Astrocyte of the spinal cord (primary cell): ENCODE data around the gene PRDM16.

Source experiments
- DNase-seq: peaks from one replicate; pipeline ENCODE4 v3.0.0; 2011; ENCODE audit warnings: low read depth, low spot score
- H3K4me3 ChIP-seq: 2 replicates; pipeline ENCODE4 v1.5.1; 2011; ENCODE audit warnings: low read depth, mild to moderate bottlenecking, low read length, moderate library complexity
- in situ Hi-C: cut with HindIII; loops from 2 replicates; pipeline ENCODE4 v1.10.0; 2017; ENCODE audit warnings: low sequenced_read_pairs
- TF ChIP-seq, protein P1 (sequence below): IDR thresholded peaks from 2 replicates; pipeline ENCODE4 v1.5.1; 2012; ENCODE audit warnings: low read depth, mild to moderate bottlenecking, low read length, inconsistent platforms

PRDM16 gene

DNA sequence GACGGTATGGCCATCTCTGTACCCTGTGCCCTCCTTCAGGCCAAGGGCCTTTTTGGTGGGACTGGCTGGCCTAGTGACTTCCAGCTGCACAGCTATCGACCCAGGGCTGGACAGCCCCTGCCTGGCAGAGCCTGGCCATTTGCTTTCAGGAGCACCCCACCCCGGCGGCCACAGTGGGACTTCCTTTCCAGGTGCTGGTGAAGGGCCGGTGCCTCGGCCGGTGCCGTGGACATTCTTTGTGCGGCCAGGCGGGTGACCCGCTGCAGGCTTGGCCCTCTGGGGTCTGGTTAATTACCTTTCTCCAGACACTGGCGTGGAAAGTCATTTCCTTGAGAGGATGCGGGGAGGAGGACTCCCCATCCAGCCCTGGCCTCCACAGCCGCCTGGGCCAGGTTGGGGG, 50.1 kb downstream of the PRDM16 start:
- DNase-seq: no peak
- TF ChIP-seq, protein P1, sequence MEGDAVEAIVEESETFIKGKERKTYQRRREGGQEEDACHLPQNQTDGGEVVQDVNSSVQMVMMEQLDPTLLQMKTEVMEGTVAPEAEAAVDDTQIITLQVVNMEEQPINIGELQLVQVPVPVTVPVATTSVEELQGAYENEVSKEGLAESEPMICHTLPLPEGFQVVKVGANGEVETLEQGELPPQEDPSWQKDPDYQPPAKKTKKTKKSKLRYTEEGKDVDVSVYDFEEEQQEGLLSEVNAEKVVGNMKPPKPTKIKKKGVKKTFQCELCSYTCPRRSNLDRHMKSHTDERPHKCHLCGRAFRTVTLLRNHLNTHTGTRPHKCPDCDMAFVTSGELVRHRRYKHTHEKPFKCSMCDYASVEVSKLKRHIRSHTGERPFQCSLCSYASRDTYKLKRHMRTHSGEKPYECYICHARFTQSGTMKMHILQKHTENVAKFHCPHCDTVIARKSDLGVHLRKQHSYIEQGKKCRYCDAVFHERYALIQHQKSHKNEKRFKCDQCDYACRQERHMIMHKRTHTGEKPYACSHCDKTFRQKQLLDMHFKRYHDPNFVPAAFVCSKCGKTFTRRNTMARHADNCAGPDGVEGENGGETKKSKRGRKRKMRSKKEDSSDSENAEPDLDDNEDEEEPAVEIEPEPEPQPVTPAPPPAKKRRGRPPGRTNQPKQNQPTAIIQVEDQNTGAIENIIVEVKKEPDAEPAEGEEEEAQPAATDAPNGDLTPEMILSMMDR: no peak
- in situ Hi-C loops: no loop called here
- H3K4me3 ChIP-seq: no peak overlapping the region

DNA sequence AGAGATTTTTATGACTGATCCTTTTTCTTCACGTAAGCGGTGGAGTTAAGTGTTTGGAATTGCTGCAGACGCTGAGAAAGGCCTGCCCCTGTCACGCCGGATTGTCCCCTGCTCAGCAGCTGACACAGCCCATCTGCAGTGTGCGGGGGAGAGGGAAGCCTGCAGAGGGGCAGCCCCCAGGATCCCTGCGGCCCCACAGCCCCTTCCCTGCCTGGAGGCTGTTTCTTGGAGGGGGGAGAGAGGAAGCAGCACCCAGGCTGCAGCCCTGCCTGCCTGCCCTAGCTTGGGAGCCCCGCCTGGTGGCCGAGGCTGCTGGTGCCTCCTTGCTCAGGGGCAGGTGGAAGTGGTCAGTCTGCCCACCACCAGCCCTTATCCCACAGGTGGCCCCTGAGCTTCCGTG, 50.7 kb downstream of the PRDM16 start:
- in situ Hi-C loops: no loop called here
- no peak overlapping the region for H3K4me3 ChIP-seq

DNA sequence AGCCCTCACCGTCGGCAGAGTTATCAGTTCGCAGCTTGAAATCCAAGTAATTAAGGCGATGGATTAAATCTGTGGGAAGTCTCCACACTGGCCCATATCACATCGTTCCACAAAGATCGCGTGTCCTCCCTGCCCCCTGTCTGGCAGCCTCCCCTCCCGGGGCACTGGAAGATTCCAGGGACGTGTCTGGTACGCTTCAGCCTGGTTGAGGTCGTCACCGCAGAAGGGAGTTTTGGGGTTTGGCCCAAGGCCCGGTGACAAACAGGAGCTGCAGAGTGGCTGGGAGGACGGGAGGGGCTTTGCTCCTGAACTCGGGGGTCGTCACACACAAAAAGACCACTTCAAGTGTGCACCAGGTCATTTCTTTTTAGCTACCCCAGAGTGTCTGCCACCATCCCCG, 51.1 kb downstream of the PRDM16 start:
- no peak overlapping the region for H3K4me3 ChIP-seq
- in situ Hi-C loops: no loop called here
- no peak for DNase-seq
- TF ChIP-seq, protein P1: no peak

More for the DNA sequence above, 50.7 kb downstream of the PRDM16 start:
- TF ChIP-seq, protein P1: no peak
- DNase-seq: no peak

DNA sequence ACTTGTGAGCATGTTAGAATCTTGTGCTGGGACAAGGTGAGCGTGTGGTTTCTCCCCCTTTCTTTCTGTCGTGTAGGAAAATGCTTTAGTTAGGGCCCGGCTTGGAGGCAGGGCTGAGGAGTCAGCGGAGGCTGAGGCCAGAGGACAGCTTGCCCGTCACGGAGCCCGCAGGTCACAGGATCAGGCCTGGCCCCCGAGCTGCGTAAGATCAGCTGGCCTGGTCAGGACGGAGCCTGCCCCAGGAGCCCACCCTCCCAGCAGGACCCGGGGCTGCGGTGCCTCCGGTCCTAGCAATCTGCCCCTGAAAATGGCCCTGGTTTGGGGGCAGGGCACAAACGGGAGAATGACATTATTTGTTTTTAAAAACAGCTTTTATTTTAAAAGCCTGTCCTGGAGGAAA, 52.0 kb downstream of the PRDM16 start:
- DNase-seq: no peak
- no peak overlapping the region for H3K4me3 ChIP-seq
- in situ Hi-C loops: no loop called here
- TF ChIP-seq, protein P1: no peak

DNA sequence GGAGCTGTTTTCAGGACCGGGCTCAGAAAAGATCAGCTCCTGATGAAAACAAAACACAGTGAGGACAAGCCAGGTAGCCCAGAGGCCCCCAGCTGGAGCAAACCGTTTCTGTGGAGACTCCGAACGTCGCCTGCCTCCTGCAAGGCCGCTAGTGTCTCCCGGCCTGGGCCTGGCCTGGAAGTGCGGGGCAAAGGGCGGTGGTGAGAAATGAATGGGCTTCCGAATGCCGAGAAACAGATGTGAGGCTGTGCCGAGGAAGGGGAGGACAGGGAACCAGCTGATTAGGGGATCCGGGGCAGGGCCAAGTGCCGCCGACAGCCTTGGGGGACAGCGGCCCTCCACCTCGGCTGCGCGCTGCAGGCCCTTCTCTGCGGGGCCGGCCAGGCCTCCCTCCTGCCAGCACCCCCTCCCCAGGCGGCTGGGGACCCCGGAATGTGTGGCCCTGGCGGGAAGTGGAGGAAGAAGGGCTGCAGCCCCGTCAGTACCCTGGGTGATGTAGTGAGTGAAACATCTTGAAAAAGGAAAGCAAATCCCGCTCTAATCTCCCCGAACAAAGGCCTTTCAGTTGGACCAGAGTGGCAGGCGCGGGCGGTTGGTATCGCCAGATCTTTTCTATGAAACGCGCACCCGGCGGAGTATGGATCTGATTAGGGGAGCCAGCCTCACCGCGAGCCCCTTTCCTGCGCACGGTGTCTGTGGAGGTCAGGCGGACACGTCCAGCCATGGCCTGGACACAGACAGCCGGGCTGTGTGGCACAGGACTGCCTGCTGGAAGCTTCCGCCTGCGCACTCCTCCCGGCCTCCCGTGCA, 52.6 kb downstream of the PRDM16 start:
- no peak overlapping the region for H3K4me3 ChIP-seq
- no peak for DNase-seq
- TF ChIP-seq, protein P1: no peak
- in situ Hi-C loops: no loop called here

DNA sequence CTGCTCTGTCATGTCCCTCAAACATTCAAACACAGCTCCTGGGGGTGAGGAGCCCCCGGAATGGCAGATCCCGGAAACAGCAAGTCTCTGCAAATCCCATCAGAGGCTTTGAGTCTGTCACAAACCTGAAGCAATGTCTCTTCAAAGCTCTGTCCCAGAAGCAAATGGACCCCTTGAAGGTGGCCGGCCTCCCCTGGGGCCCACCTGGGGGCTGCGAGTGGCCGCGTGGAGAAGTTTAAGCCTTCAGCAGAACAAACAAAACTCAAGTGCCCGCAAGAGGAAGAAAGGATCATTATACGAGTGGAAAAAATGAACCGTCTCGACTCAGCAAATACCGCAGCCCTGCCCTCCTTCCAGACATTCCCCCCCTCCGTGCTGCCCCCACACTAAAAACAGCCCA, 53.3 kb downstream of the PRDM16 start:
- in situ Hi-C loops: no loop called here
- H3K4me3 ChIP-seq: no peak overlapping the region
- TF ChIP-seq, protein P1: no peak
- no peak for DNase-seq

DNA sequence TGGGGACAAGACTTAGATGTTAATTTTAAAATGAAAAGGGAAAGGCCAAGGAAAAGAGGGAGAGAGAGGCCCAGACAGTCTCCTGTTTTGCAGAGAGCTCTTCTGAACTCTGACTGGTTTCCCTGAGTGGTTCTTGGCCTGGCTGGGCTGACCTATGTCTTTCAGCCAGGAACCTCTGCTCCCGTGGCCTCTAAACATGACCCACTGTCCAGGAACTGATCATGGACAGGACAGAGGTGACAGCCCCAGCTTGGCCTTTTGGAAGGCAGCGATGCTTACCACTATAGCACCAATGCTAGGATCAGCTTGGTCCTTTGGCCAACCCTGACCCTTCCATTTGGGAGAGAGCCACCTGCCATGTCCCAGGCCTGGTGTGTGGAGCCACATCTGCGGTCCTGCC, 55.2 kb downstream of the PRDM16 start:
- TF ChIP-seq, protein P1: no peak
- in situ Hi-C loops: no loop called here
- no peak overlapping the region for H3K4me3 ChIP-seq
- DNase-seq: no peak
